ENCODE measurements around the gene ATXN2.
A peak's percentile ranks its signal among the peaks of the same experiment; 100 is the strongest.
"Not testable (repeated sequence)": the region's sequence is repeated elsewhere in the genome, so short reads cannot be mapped to it uniquely, and the experiment has no call there.

The ATXN2 gene

GRCh38 chr12:111402490-111402824 lies 196.7 kb downstream of the ATXN2 start:
- not testable (repeated sequence) for H3K9me3 Mint-ChIP-seq; H3K27me3 Mint-ChIP-seq; H3K36me3 Mint-ChIP-seq (ENCODE audit: low read depth)
- peak overlapping the region; percentile 71 for H3K4me3 Mint-ChIP-seq
- peaks cover 55% of the 10 kb centered on the region for H3K4me1 Mint-ChIP-seq (ENCODE audit: low read depth)
- H3K27ac Mint-ChIP-seq = peak overlapping the region; percentile 98

Measured in stimulated activated naive CD8-positive, alpha-beta T cell treated with anti-CD3 and anti-CD28 coated beads, Interleukin-15, Interleukin-2, amounts not matched to agents 100 ng/mL and 50 ng/mL, for 24 hours (primary cell).